SK-N-SH treated with all-trans-retinoic acid at 6 μM for 48 hours (cell line): Measurements from ENCODE around the gene GTF2F2.

Experiments
- ARNTL ChIP-seq: fragments of 450-650 bp; formaldehyde crosslinking; IDR thresholded peaks from 2 replicates; pipeline ENCODE4 v1.5.0; 2020; ENCODE audit warnings: low read depth, mild to moderate bottlenecking, moderate library complexity, borderline replicate concordance
- BACH2 ChIP-seq: fragments of 250-450 bp; sonication (Bioruptor Pico); IDR thresholded peaks from 2 replicates; pipeline ENCODE4 v1.9.0; 2021; ENCODE audit warnings: mild to moderate bottlenecking, borderline replicate concordance
- ESRRG ChIP-seq: fragments of 250-450 bp; sonication (Bioruptor Pico); IDR thresholded peaks from 2 replicates; pipeline ENCODE4 v1.6.1; 2021; ENCODE audit warnings: mild to moderate bottlenecking
- ISL1 ChIP-seq: fragments of 250-450 bp; sonication (Bioruptor Pico); IDR thresholded peaks from 2 replicates; pipeline ENCODE4 v2.1.2; 2022; ENCODE audit warnings: mild to moderate bottlenecking, moderate library complexity
- TOX ChIP-seq: fragments of 250-450 bp; sonication (Bioruptor Pico); IDR thresholded peaks from 2 replicates; pipeline ENCODE4 v1.8.0; 2021; ENCODE audit warnings: mild to moderate bottlenecking, moderate library complexity, borderline replicate concordance
- TSHZ2 ChIP-seq: fragments of 250-450 bp; sonication (Bioruptor Pico); IDR thresholded peaks from 2 replicates; pipeline ENCODE4 v1.5.0; 2020; ENCODE audit warnings: mild to moderate bottlenecking, moderate library complexity
- ZNF70 ChIP-seq: fragments of 450-650 bp; formaldehyde crosslinking; IDR thresholded peaks from 2 replicates; pipeline ENCODE4 v1.5.0; 2020; ENCODE audit warnings: mild to moderate bottlenecking, moderate library complexity
- ZNF8 ChIP-seq: fragments of 450-650 bp; formaldehyde crosslinking; IDR thresholded peaks from 2 replicates; pipeline ENCODE4 v1.5.0; 2020; ENCODE audit warnings: mild to moderate bottlenecking, moderate library complexity
- TF ChIP-seq, protein P1 (sequence below): fragments of 250-450 bp; sonication (Bioruptor Pico); IDR thresholded peaks from 2 replicates; pipeline ENCODE4 v1.5.1; 2020; ENCODE audit warnings: low read depth, mild to moderate bottlenecking, moderate library complexity
- TF ChIP-seq, protein P2 (sequence below): fragments of 250-450 bp; sonication (Bioruptor Pico); IDR thresholded peaks from 2 replicates; pipeline ENCODE4 v1.8.0; 2020; ENCODE audit warnings: mild to moderate bottlenecking, moderate library complexity, borderline replicate concordance
- TF ChIP-seq, protein P3 (sequence below): fragments of 250-450 bp; sonication (Bioruptor Pico); IDR thresholded peaks from 2 replicates; pipeline ENCODE4 v1.5.1; 2021; ENCODE audit warnings: mild to moderate bottlenecking, moderate library complexity

DNA sequence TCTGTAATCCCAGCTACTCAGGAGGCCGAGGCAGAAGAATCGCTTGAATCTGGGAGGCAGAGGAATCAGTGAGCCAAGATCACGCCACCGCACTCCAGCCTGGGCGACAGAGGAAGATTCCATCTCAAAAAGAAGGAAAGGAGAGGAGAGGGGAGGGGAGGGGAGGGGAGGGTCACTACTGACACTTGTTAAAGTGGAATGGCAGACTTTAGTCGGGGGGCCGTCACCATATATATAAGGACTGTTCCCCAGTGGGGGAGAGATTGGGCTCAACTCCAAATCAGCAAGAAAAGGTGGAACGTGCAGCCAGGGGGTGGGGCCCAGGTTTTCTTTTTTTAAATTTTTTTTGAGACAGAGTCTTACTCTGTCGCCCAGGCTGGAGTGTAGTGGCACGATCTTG lies 194.5 kb downstream of the GTF2F2 start:
- TF ChIP-seq, protein P1, sequence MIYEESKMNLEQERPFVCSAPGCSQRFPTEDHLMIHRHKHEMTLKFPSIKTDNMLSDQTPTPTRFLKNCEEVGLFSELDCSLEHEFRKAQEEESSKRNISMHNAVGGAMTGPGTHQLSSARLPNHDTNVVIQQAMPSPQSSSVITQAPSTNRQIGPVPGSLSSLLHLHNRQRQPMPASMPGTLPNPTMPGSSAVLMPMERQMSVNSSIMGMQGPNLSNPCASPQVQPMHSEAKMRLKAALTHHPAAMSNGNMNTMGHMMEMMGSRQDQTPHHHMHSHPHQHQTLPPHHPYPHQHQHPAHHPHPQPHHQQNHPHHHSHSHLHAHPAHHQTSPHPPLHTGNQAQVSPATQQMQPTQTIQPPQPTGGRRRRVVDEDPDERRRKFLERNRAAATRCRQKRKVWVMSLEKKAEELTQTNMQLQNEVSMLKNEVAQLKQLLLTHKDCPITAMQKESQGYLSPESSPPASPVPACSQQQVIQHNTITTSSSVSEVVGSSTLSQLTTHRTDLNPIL (CRISPR knock-in tag) = no peak
- TF ChIP-seq BACH2 (CRISPR knock-in tag) (no peak), TSHZ2 (no peak), ISL1 (no peak), ZNF70 (CRISPR knock-in tag) (no peak), ARNTL (CRISPR knock-in tag) (no peak), TOX (no peak), ESRRG (no peak), ZNF8 (CRISPR knock-in tag) (no peak)
- TF ChIP-seq, protein P2, sequence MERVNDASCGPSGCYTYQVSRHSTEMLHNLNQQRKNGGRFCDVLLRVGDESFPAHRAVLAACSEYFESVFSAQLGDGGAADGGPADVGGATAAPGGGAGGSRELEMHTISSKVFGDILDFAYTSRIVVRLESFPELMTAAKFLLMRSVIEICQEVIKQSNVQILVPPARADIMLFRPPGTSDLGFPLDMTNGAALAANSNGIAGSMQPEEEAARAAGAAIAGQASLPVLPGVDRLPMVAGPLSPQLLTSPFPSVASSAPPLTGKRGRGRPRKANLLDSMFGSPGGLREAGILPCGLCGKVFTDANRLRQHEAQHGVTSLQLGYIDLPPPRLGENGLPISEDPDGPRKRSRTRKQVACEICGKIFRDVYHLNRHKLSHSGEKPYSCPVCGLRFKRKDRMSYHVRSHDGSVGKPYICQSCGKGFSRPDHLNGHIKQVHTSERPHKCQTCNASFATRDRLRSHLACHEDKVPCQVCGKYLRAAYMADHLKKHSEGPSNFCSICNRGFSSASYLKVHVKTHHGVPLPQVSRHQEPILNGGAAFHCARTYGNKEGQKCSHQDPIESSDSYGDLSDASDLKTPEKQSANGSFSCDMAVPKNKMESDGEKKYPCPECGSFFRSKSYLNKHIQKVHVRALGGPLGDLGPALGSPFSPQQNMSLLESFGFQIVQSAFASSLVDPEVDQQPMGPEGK (CRISPR knock-in tag) = no peak
- TF ChIP-seq, protein P3, sequence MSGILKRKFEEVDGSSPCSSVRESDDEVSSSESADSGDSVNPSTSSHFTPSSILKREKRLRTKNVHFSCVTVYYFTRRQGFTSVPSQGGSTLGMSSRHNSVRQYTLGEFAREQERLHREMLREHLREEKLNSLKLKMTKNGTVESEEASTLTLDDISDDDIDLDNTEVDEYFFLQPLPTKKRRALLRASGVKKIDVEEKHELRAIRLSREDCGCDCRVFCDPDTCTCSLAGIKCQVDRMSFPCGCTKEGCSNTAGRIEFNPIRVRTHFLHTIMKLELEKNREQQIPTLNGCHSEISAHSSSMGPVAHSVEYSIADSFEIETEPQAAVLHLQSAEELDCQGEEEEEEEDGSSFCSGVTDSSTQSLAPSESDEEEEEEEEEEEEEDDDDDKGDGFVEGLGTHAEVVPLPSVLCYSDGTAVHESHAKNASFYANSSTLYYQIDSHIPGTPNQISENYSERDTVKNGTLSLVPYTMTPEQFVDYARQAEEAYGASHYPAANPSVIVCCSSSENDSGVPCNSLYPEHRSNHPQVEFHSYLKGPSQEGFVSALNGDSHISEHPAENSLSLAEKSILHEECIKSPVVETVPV (CRISPR knock-in tag) = no peak
